ENCODE data around the gene ZNF91. TPM values are rescaled to one million over a fixed set of nuclear protein-coding genes. Genes with fewer than 3 reads are reported as not detected.

ZNF91 gene
- total RNA-seq, 4 donors from 2014 or later = 11.7 to 40.4 (median 26.0) TPM

DNA sequence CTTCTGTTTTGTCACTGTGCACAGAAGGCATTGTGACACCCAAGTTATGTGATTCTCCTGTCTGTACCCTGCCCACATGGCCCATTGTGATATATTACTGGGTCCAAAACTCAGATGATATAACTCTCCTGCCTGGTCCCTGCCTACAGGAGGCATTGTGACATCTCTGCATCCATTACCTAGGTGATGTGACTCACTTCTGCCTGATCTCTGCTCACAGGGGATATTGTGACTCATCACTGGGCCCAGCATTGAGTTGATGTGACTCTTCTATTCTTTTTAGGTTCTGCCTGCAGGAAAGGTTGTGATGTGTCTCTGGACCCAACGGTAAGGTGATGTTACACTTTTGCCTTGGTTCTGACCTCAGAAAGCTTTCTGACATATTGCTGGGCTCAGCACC lies 77.1 kb downstream of the ZNF91 start:
- Histone ChIP-seq H3K4me3 (no peak overlapping the region), H3K9me3 (peaks cover 0 to 26% (median 11%) of the 10 kb centered on the region in 3 donors), H3K27ac (no peak overlapping the region), H3K36me3 (no peaks in the 10 kb centered on the region), H3K27me3 (no peaks in the 10 kb centered on the region), H3K4me1 (no peaks in the 10 kb centered on the region)
- TF ChIP-seq, protein P1, sequence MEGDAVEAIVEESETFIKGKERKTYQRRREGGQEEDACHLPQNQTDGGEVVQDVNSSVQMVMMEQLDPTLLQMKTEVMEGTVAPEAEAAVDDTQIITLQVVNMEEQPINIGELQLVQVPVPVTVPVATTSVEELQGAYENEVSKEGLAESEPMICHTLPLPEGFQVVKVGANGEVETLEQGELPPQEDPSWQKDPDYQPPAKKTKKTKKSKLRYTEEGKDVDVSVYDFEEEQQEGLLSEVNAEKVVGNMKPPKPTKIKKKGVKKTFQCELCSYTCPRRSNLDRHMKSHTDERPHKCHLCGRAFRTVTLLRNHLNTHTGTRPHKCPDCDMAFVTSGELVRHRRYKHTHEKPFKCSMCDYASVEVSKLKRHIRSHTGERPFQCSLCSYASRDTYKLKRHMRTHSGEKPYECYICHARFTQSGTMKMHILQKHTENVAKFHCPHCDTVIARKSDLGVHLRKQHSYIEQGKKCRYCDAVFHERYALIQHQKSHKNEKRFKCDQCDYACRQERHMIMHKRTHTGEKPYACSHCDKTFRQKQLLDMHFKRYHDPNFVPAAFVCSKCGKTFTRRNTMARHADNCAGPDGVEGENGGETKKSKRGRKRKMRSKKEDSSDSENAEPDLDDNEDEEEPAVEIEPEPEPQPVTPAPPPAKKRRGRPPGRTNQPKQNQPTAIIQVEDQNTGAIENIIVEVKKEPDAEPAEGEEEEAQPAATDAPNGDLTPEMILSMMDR (IDR thresholded peaks at IDR 0.05) = no peak
- TF ChIP-seq POLR2A (IDR thresholded peaks at IDR 0.05) = no peak
- no peak for DNase-seq
- WGBS, 2 donors = 70% methylated on average over 1 of the region's 1 CpG; no CpG with 5 or more reads in 1 of the 2 donors
- intact Hi-C loops (cut with DNase I) = no loop called here

DNA sequence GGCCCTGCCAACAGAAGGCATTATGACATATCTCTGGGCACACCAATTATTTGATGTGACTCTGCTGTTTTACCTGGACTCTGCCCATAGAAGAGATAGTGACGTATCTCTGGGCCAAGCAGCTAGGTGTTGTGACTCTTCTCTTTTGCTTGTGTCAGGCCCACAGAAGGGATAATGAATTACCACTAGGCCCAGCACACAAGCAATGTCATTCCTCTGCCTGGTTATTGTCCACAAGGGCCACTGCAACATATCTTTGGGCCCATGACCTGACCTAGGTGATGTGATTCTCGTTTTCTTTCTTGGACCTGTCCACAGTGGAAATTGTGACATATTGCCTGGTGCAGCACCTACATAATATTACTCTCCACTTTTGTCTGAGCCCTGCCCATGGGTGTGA lies 80.0 kb downstream of the ZNF91 start:
- 64 to 74% methylated on average over 2 of the region's 2 CpGs for WGBS, 2 donors
- Histone ChIP-seq H3K27ac (no peak overlapping the region), H3K36me3 (no peaks in the 10 kb centered on the region), H3K9me3 (peaks cover 0 to 23% (median 11%) of the 10 kb centered on the region in 3 donors), H3K4me1 (no peaks in the 10 kb centered on the region), H3K4me3 (no peak overlapping the region), H3K27me3 (no peaks in the 10 kb centered on the region)
- intact Hi-C loops (cut with DNase I) = no loop called here
- TF ChIP-seq, protein P1 (IDR thresholded peaks at IDR 0.05) = no peak
- no peak for TF ChIP-seq POLR2A (IDR thresholded peaks at IDR 0.05)
- no peak for DNase-seq

DNA sequence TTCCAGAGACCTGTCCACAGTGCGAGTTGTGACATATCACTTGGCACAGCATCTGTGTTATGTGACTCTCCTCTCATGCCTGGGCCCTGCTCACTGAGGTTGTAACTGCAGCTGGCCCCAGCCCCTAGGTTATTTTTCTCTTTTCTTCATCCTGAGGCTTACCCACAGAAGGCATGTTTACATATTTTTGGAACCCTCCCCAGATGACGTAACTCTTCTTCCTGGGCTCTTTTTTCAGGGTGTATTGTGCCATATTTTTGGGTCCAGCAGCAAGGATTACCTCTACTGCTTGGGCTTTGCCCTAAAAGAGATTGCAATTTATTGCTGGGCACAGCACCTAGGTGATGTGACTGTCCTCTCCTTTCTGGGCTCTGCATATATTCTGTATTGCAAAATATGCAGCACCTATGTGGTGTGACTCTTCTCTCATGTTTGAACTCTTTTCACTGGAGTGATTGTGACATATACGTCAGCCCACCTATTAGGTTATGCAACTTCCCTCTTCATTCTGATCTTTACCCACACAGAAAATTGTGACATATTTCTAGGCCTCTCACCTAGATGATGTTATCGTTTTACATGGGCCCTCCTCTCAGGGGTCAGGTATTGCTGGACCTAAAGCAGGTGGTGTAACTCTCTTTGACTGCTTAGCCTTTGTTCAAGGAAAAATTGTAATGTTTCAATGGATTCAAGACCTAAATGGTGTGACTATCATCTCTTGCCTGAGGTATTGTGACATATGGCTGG lies 80.6 kb downstream of the ZNF91 start:
- intact Hi-C loops (cut with DNase I) = no loop called here
- TF ChIP-seq POLR2A (IDR thresholded peaks at IDR 0.05) = no peak
- TF ChIP-seq, protein P1 (IDR thresholded peaks at IDR 0.05) = no peak
- H3K36me3 ChIP-seq = no peaks in the 10 kb centered on the region

DNA sequence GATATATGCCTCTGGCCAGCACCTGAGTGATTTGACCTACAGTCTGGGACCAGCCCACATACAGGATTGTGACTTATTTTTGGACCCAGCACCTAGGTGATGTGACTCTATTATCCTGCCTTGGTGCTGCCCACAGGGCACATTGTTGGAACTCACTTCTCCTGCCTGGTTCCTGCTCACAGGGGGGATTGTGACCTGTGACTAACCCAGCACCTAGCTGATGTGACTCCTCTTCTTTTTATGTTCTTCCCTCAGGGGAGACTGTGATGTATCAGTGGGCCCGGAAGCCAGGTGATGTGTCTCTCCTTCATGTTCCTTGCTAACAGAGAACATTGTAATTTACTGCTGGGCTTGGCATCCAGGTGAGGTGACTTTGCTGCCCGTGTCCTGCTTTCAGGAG lies 82.1 kb downstream of the ZNF91 start:
- peaks cover 0 to 23% (median 3%) of the 10 kb centered on the region in 3 donors for H3K9me3 ChIP-seq
- H3K27me3 ChIP-seq = no peaks in the 10 kb centered on the region
- no peaks in the 10 kb centered on the region for H3K4me1 ChIP-seq
- no peak for DNase-seq
- no peak overlapping the region for H3K4me3 ChIP-seq
- TF ChIP-seq POLR2A (IDR thresholded peaks at IDR 0.05) = no peak
- TF ChIP-seq, protein P1 (IDR thresholded peaks at IDR 0.05) = no peak
- intact Hi-C loops (cut with DNase I) = no loop called here
- 72 to 86% methylated on average over 2 of the region's 2 CpGs for WGBS, 2 donors
- no peak overlapping the region for H3K27ac ChIP-seq
- no peaks in the 10 kb centered on the region for H3K36me3 ChIP-seq

More for the DNA sequence above, 80.6 kb downstream of the ZNF91 start:
- WGBS, 2 donors = 85% methylated on average over 4 of the region's 4 CpGs
- H3K4me1 ChIP-seq = no peaks in the 10 kb centered on the region
- no peak overlapping the region for H3K4me3 ChIP-seq
- no peaks in the 10 kb centered on the region for H3K27me3 ChIP-seq
- H3K9me3 ChIP-seq = peaks cover 0 to 23% (median 11%) of the 10 kb centered on the region in 3 donors
- H3K27ac ChIP-seq = no peak overlapping the region
- no peak for DNase-seq

DNA sequence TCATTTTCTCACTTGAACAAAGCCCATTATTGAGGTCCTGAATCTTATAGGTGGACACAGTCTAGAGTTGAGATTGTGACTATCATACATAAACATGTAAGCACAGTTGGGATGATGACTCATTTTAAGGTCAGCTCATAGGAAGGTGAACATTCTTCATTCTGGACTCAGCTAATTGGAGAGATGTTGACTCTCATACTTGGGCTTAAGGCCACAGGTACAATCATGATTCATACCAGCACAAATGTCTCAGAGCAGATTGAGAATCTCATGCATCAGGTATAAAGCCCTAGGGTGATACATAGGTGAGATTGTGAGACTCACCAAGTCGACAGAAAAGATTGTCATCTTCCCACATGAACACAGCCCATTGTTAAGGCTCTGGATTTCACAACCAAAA lies 82.8 kb downstream of the ZNF91 start:
- intact Hi-C loops (cut with DNase I) = no loop called here
- peaks cover 0 to 21% (median 0%) of the 10 kb centered on the region in 3 donors for H3K9me3 ChIP-seq
- H3K27ac ChIP-seq = no peak overlapping the region
- TF ChIP-seq POLR2A (IDR thresholded peaks at IDR 0.05) = no peak
- TF ChIP-seq, protein P1 (IDR thresholded peaks at IDR 0.05) = no peak
- H3K4me3 ChIP-seq = no peak overlapping the region
- H3K36me3 ChIP-seq = no peaks in the 10 kb centered on the region
- no peak for DNase-seq
- H3K4me1 ChIP-seq = no peaks in the 10 kb centered on the region
- H3K27me3 ChIP-seq = no peaks in the 10 kb centered on the region
- WGBS, 2 donors = 13 to 43% methylated on average over 1 of the region's 1 CpG
